ENCODE results near the gene SUFU.

- TF ChIP-seq CTCF (IDR thresholded peaks at IDR 0.05) (no peak), EP300 (IDR thresholded peaks at IDR 0.05) (no peak), POLR2A (IDR thresholded peaks at IDR 0.05) (no peak), POLR2AphosphoS5 (IDR thresholded peaks at IDR 0.05) (no peak)
These were observed 157.9 kb downstream of the SUFU start for GRCh38 chr10:102661658-102662028.

Data from stomach (tissue), 4 donors.